ENCODE measurements around the gene TNK1. TPM values are rescaled to one million over a fixed set of nuclear protein-coding genes. Genes with fewer than 3 reads are reported as not detected.

Gene TNK1
- total RNA-seq, 1 experiment from 2014 or later: 0.90 TPM

GRCh38 chr17:7354262-7354843, 26.5 kb upstream of the TNK1 start:
- no peak overlapping the region for H3K4me3 ChIP-seq (ENCODE audit: low read depth, low read length, poor library complexity, severe bottlenecking)
- no peak overlapping the region for H3K27ac ChIP-seq (ENCODE audit: low read depth, low read length, poor library complexity, severe bottlenecking)
- CTCF ChIA-PET: interaction anchor here (1.0 kb wide), 1 partner anchor 206 kb away, joined by 3 read pairs; no protein-coding TSS in a partner anchor
- no TSS peak for BruUV-seq (replicated peaks)
- H3K27me3 ChIP-seq (replicated peaks; ENCODE audit: insufficient read depth, low read depth, low read length, poor library complexity): no peaks in the 10 kb centered on the region
- intact Hi-C loops (cut with micrococcal nuclease; ENCODE audit: unreplicated experiment): loop anchor here (10.0 kb wide), 1 partner anchor 130 kb away; the partner anchor contains the start of genes POLR2A and SLC35G6
- H3K9me3 ChIP-seq (ENCODE audit: low read depth, low read length, poor library complexity, severe bottlenecking): no peaks in the 10 kb centered on the region
- H3K36me3 ChIP-seq (ENCODE audit: insufficient read depth, low read length, poor library complexity, severe bottlenecking): no peaks in the 10 kb centered on the region
- peak; percentile 43 for DNase-seq (ENCODE audit: low spot score)
- POLR2A ChIA-PET (ENCODE audit: low non-redundant PET): no interaction called here
- H3K4me1 ChIP-seq (ENCODE audit: insufficient read depth, low read length, poor library complexity, severe bottlenecking): peaks cover 33% of the 10 kb centered on the region
- TF ChIP-seq EZH2 (IDR thresholded peaks at IDR 0.05; ENCODE audit: borderline replicate concordance, low read depth, low read length, poor library complexity, severe bottlenecking): no peak
- no peak for TF ChIP-seq CTCF (conservative IDR thresholded peaks at IDR 0.05; ENCODE audit: low read depth, low read length)

GRCh38 chr17:7355053-7355452, 25.8 kb upstream of the TNK1 start, which contains the start of gene TMEM95:
Gene TMEM95, plus strand, starts transcription at chr17:7355156. Its CDS starts 49 bp downstream, at chr17:7355205.
- CTCF ChIA-PET: interaction anchor here (0.9 to 1.7 kb wide), 3 partner anchors 205 to 234 kb away, joined by 3 to 11 read pairs (median 4); no protein-coding TSS in a partner anchor
- POLR2A ChIA-PET (ENCODE audit: low non-redundant PET): no interaction called here
- Histone ChIP-seq H3K27me3 (replicated peaks; ENCODE audit: insufficient read depth, low read depth, low read length, poor library complexity) (no peaks in the 10 kb centered on the region), H3K27ac (ENCODE audit: low read depth, low read length, poor library complexity, severe bottlenecking) (no peak within 1 kb of the TSS), H3K4me3 (ENCODE audit: low read depth, low read length, poor library complexity, severe bottlenecking) (no peak within 1 kb of the TSS), H3K9me3 (ENCODE audit: low read depth, low read length, poor library complexity, severe bottlenecking) (no peaks in the 10 kb centered on the region), H3K36me3 (ENCODE audit: insufficient read depth, low read length, poor library complexity, severe bottlenecking) (no peaks in the 10 kb centered on the region), H3K4me1 (ENCODE audit: insufficient read depth, low read length, poor library complexity, severe bottlenecking) (peaks cover 27% of the 10 kb centered on the region)
- intact Hi-C loops (cut with micrococcal nuclease; ENCODE audit: unreplicated experiment): loop anchor here (5.0 to 10.0 kb wide), 2 partner anchors 82 to 130 kb away; partner anchors contain the start of genes FGF11, POLR2A, SLC35G6 and TMEM102
- TF ChIP-seq CTCF (conservative IDR thresholded peaks at IDR 0.05; ENCODE audit: low read depth, low read length) (no peak), EZH2 (IDR thresholded peaks at IDR 0.05; ENCODE audit: borderline replicate concordance, low read depth, low read length, poor library complexity, severe bottlenecking) (no peak)
- no TSS peak for BruUV-seq (replicated peaks)
- DNase-seq (ENCODE audit: low spot score): peak; percentile 70

- no peaks in the 10 kb centered on the region for H3K36me3 ChIP-seq (ENCODE audit: insufficient read depth, low read length, poor library complexity, severe bottlenecking)
- BruUV-seq (replicated peaks): no TSS peak
- H3K4me3 ChIP-seq (ENCODE audit: low read depth, low read length, poor library complexity, severe bottlenecking): no peak overlapping the region
- H3K27ac ChIP-seq (ENCODE audit: low read depth, low read length, poor library complexity, severe bottlenecking): no peak overlapping the region
- peaks cover 24% of the 10 kb centered on the region for H3K4me1 ChIP-seq (ENCODE audit: insufficient read depth, low read length, poor library complexity, severe bottlenecking)
- POLR2A ChIA-PET (ENCODE audit: low non-redundant PET): no interaction called here
- CTCF ChIA-PET: interaction anchor here (0.9 to 1.8 kb wide), 7 partner anchors 14 to 234 kb away, joined by 3 to 11 read pairs (median 5); partner anchors contain the start of genes NEURL4 and PLSCR3
- intact Hi-C loops (cut with micrococcal nuclease; ENCODE audit: unreplicated experiment): loop anchor here (5.0 to 10.0 kb wide), 2 partner anchors 82 to 129 kb away; partner anchors contain the start of genes FGF11, POLR2A, SLC35G6 and TMEM102
- H3K9me3 ChIP-seq (ENCODE audit: low read depth, low read length, poor library complexity, severe bottlenecking): no peaks in the 10 kb centered on the region
- no peaks in the 10 kb centered on the region for H3K27me3 ChIP-seq (replicated peaks; ENCODE audit: insufficient read depth, low read depth, low read length, poor library complexity)
- TF ChIP-seq EZH2 (IDR thresholded peaks at IDR 0.05; ENCODE audit: borderline replicate concordance, low read depth, low read length, poor library complexity, severe bottlenecking) (no peak), CTCF (conservative IDR thresholded peaks at IDR 0.05; ENCODE audit: low read depth, low read length) (no peak)
- DNase-seq (ENCODE audit: low spot score): no peak
Measured at GRCh38 chr17:7355573-7355972, 25.3 kb upstream of the TNK1 start.
